IMR-90 (cell line): ENCODE measurements around the gene CLDN24. TPM values are rescaled to one million over a fixed set of nuclear protein-coding genes. Genes with fewer than 3 reads are reported as not detected.
A peak's percentile ranks its signal among the peaks of the same experiment; 100 is the strongest.

Experiments used
- ATAC-seq: fragments of 200-7000 bp; cut with Tn5 transposase; 2 replicates; pipeline ENCODE4 v1.9.1; 2020; ENCODE audit warnings: low read depth, mild to moderate bottlenecking, moderate library complexity
- BruUV-seq: library from RNA; stranded (reverse); fragments of 400-500 nt; replicated peaks from 2 replicates; lab custom pipeline; 2021; lab: Mats Ljungman, UMichigan
- CTCF ChIA-PET: fragments of 300-600 bp; formaldehyde crosslinking; extraction: SDS; loops from one replicate; lab custom pipeline; 2021; ENCODE audit warnings: antibody characterized with exemption; lab: Yijun Ruan, JAX
- POLR2A ChIA-PET: fragments of 300-600 bp; sonication (Branson Sonifier 250); formaldehyde crosslinking; loops from one replicate; lab custom pipeline; 2022; ENCODE audit warnings: antibody characterized with exemption; ENCODE audit not compliant: unreplicated experiment; lab: Charles Lee
- DNase-seq: peaks from one replicate; pipeline ENCODE4 v3.0.0; 2013
- H2AFZ ChIP-seq: replicated peaks from 2 replicates; pipeline ENCODE3; 2013; ENCODE audit warnings: low read length, mild to moderate bottlenecking; ENCODE audit not compliant: poor library complexity
- H2AK5ac ChIP-seq: 2 replicates; pipeline ENCODE4 v1.6.1; 2013; ENCODE audit warnings: low read depth, low read length, inconsistent platforms
- H2AK9ac ChIP-seq: replicated peaks from 2 replicates; pipeline ENCODE3; 2013; ENCODE audit warnings: mild to moderate bottlenecking, low read depth, low read length, moderate library complexity; ENCODE audit not compliant: poor library complexity
- H2BK120ac ChIP-seq: 2 replicates; pipeline ENCODE4 v1.6.1; 2013; ENCODE audit warnings: low read depth, low read length, inconsistent platforms
- H2BK15ac ChIP-seq: 3 replicates; pipeline ENCODE4 v1.6.1; 2013; ENCODE audit warnings: low read depth, low read length, inconsistent platforms
- H2BK20ac ChIP-seq: 2 replicates; pipeline ENCODE4 v1.6.1; 2013; ENCODE audit warnings: low read depth, mild to moderate bottlenecking, inconsistent platforms, low read length, moderate library complexity
- H2BK5ac ChIP-seq: 2 replicates; pipeline ENCODE4 v1.6.1; 2013; ENCODE audit warnings: mild to moderate bottlenecking, low read depth, low read length, inconsistent platforms; ENCODE audit not compliant: poor library complexity, severe bottlenecking
- H3K14ac ChIP-seq: replicated peaks from 2 replicates; pipeline ENCODE4 v1.6.1; 2013; ENCODE audit warnings: low read depth, low read length, inconsistent platforms
- H3K18ac ChIP-seq: 2 replicates; pipeline ENCODE4 v1.6.1; 2013; ENCODE audit warnings: low read depth, low read length, control low read depth
- H3K23ac ChIP-seq: 2 replicates; pipeline ENCODE4 v1.6.1; 2013; ENCODE audit warnings: low read depth, low read length, inconsistent platforms
- H3K27ac ChIP-seq: 2 replicates; pipeline ENCODE4 v1.5.1; 2013; ENCODE audit warnings: mild to moderate bottlenecking, control low read depth, low read length; ENCODE audit not compliant: insufficient read depth
- H3K27me3 ChIP-seq: 2 replicates; pipeline ENCODE4 v1.6.1; 2013; ENCODE audit warnings: low read length; ENCODE audit not compliant: control insufficient read depth, insufficient read depth
- H3K36me3 ChIP-seq: 2 replicates; pipeline ENCODE4 v1.6.1; 2013; ENCODE audit warnings: low read length, mixed read lengths; ENCODE audit not compliant: control insufficient read depth, insufficient read depth
- H3K4ac ChIP-seq: 2 replicates; pipeline ENCODE4 v1.6.1; 2013; ENCODE audit warnings: low read depth, low read length, inconsistent platforms
- H3K4me1 ChIP-seq: 2 replicates; pipeline ENCODE4 v1.6.1; 2013; ENCODE audit warnings: low read length, mixed read lengths; ENCODE audit not compliant: control insufficient read depth, insufficient read depth
- H3K4me2 ChIP-seq: 2 replicates; pipeline ENCODE4 v1.6.1; 2013; ENCODE audit warnings: low read depth, mild to moderate bottlenecking, control low read depth, low read length, moderate library complexity
- H3K4me3 ChIP-seq: 2 replicates; pipeline ENCODE4 v1.5.1; 2013; ENCODE audit warnings: low read depth, mild to moderate bottlenecking, control low read depth, low read length, moderate library complexity; ENCODE audit not compliant: insufficient read depth
- H3K56ac ChIP-seq: 2 replicates; pipeline ENCODE4 v1.6.1; 2013; ENCODE audit warnings: low read length, inconsistent platforms; ENCODE audit not compliant: insufficient read depth; ENCODE audit errors: extremely low read depth
- H3K79me1 ChIP-seq, 2 experiments: 2 replicates each; pipeline ENCODE4 v1.6.1; 2013; ENCODE audit warnings: low read length in 2 of 2, inconsistent platforms in 1 of 2, low read depth in 1 of 2
- H3K9ac ChIP-seq: 2 replicates; pipeline ENCODE4 v1.6.1; 2013; ENCODE audit warnings: low read depth, low read length, control low read depth
- H3K9me1 ChIP-seq: 2 replicates; pipeline ENCODE4 v1.6.1; 2013; ENCODE audit warnings: low read length, inconsistent platforms; ENCODE audit not compliant: insufficient read depth
- H3K9me3 ChIP-seq: 2 replicates; pipeline ENCODE4 v1.6.1; 2013; ENCODE audit warnings: low read length; ENCODE audit not compliant: control insufficient read depth, insufficient read depth
- H4K20me1 ChIP-seq: 2 replicates; pipeline ENCODE4 v1.6.1; 2013; ENCODE audit warnings: low read length, inconsistent platforms; ENCODE audit not compliant: insufficient read depth
- H4K5ac ChIP-seq: 2 replicates; pipeline ENCODE4 v1.6.1; 2013; ENCODE audit warnings: mild to moderate bottlenecking, low read depth, low read length, control low read depth
- H4K8ac ChIP-seq, 2 experiments: 2 replicates each; pipeline ENCODE4 v1.6.1; 2013; ENCODE audit warnings: low read depth in 2 of 2, low read length in 2 of 2, control low read depth in 1 of 2, inconsistent platforms in 1 of 2
- H4K91ac ChIP-seq: 2 replicates; pipeline ENCODE4 v1.6.1; 2013; ENCODE audit warnings: low read depth, low read length, inconsistent platforms; ENCODE audit not compliant: insufficient read depth
- BHLHE40 ChIP-seq: fragments of 150-350 bp; IDR thresholded peaks from 2 replicates; pipeline ENCODE4 v1.6.1; 2016; ENCODE audit warnings: mild to moderate bottlenecking, low read depth, low read length
- CHD1 ChIP-seq: IDR thresholded peaks from 2 replicates; pipeline ENCODE4 v1.6.1; 2012; ENCODE audit warnings: low read depth, low read length, improper control_type of control experiment
- CTCF ChIP-seq: conservative IDR thresholded peaks from 2 replicates; pipeline ENCODE4 v1.5.1; 2012; ENCODE audit warnings: mild to moderate bottlenecking, low read depth, low read length, improper control_type of control experiment
- FOS ChIP-seq: fragments of 150-350 bp; IDR thresholded peaks from 2 replicates; pipeline ENCODE4 v1.6.1; 2016; ENCODE audit warnings: low read depth, low read length
- MAFK ChIP-seq: IDR thresholded peaks from 2 replicates; pipeline ENCODE4 v1.6.1; 2012; ENCODE audit warnings: low read depth, low read length, improper control_type of control experiment
- MAZ ChIP-seq: IDR thresholded peaks from 2 replicates; pipeline ENCODE4 v1.6.1; 2012; ENCODE audit warnings: low read depth, mild to moderate bottlenecking, low read length, improper control_type of control experiment, moderate library complexity, borderline replicate concordance
- NFE2L2 ChIP-seq: fragments of 150-350 bp; IDR thresholded peaks from 2 replicates; pipeline ENCODE4 v1.6.1; 2016; ENCODE audit warnings: low read depth, mild to moderate bottlenecking, low read length
- POLR2A ChIP-seq: IDR thresholded peaks from 2 replicates; pipeline ENCODE4 v1.6.1; 2012; ENCODE audit warnings: mild to moderate bottlenecking, low read depth, low read length
- RAD21 ChIP-seq: IDR thresholded peaks from 2 replicates; pipeline ENCODE4 v1.6.1; 2012; ENCODE audit warnings: low read length, improper control_type of control experiment
- RCOR1 ChIP-seq: IDR thresholded peaks from 2 replicates; pipeline ENCODE4 v1.6.1; 2012; ENCODE audit warnings: mild to moderate bottlenecking, low read length, improper control_type of control experiment; ENCODE audit not compliant: insufficient replicate concordance
- RFX5 ChIP-seq: IDR thresholded peaks from 2 replicates; pipeline ENCODE4 v1.8.0; 2012; ENCODE audit warnings: low read depth, mild to moderate bottlenecking, low read length, moderate library complexity
- WGBS, 2 experiments: methylation state at CpG; one replicate each; pipeline versions ENCODE4 v1.1.5 to v1.1.7; 2013; ENCODE audit warnings: missing lambda C conversion rate in 2 of 2; ENCODE audit not compliant: insufficient read length in 1 of 2; ENCODE audit errors: extremely low coverage in 2 of 2; 5-methylcytosine and 5-hydroxymethylcytosine counted together
- dilution Hi-C: fragments of 300-500 bp; cut with HindIII; formaldehyde crosslinking; loops from one replicate; pipeline ENCODE4 v1.14.3; 2018; ENCODE audit warnings: low sequenced_read_pairs; ENCODE audit not compliant: unreplicated experiment
- in situ Hi-C: fragments of 300-500 bp; cut with MboI; formaldehyde crosslinking; loops from 3 replicates; pipeline ENCODE4 v1.14.3; 2019; ENCODE audit warnings: low sequenced_read_pairs, inconsistent platforms, mixed read lengths
- intact Hi-C: fragments of 100-400 bp; cut with micrococcal nuclease; formaldehyde crosslinking; loops from 2 replicates; pipeline ENCODE4 v1.10.0; 2022
- polyA plus RNA-seq, 3 experiments: library from polyadenylated mRNA; depleted of rRNA; stranded (reverse); fragments of >200 nt; gene quantifications; 2 replicates each; pipeline ENCODE4 v1.2.3, GENCODE V29; 2012; ENCODE audit warnings: low replicate concordance in 1 of 3
- total RNA-seq: library from RNA; depleted of rRNA; stranded (reverse); fragments of >200 nt; gene quantifications from 2 replicates; pipeline ENCODE4 v1.2.3, GENCODE V29; 2012

Gene CLDN24
- total and polyA plus RNA-seq, 2 of the 4 experiments (the other 2 are of a cell fraction) = not detected

GRCh38 chr4:183356173-183356830, 34.1 kb upstream of the CLDN24 start:
- Histone ChIP-seq H4K91ac (no peak overlapping the region), H3K9ac (no peak overlapping the region), H4K20me1 (no peaks in the 10 kb centered on the region), H3K79me1 (no peaks in the 10 kb centered on the region), H2BK120ac (no peak overlapping the region), H3K14ac (no peak overlapping the region), H3K4ac (no peak overlapping the region), H2BK20ac (no peak overlapping the region), H2BK15ac (no peak overlapping the region), H3K9me3 (no peaks in the 10 kb centered on the region), H3K4me2 (no peak overlapping the region), H3K23ac (no peak overlapping the region), H3K27me3 (no peaks in the 10 kb centered on the region), H3K9me1 (no peaks in the 10 kb centered on the region), H2AFZ (no peak overlapping the region), H4K8ac (no peak overlapping the region), H2BK5ac (no peak overlapping the region), H4K5ac (no peak overlapping the region), H2AK9ac (peak overlapping the region; percentile 5), H3K4me1 (peaks cover 6% of the 10 kb centered on the region), H3K56ac (no peak overlapping the region), H3K27ac (no peak overlapping the region), H3K18ac (no peak overlapping the region), H2AK5ac (peak overlapping the region; percentile 47), H3K4me3 (no peak overlapping the region), H3K36me3 (no peaks in the 10 kb centered on the region)
- ChIA-PET CTCF (no interaction called here), POLR2A (no interaction called here)
- in situ Hi-C loops = no loop called here
- ATAC-seq (no peak), DNase-seq (no peak)
- no TSS peak for BruUV-seq
- TF ChIP-seq RAD21 = no peak
- no peak for TF ChIP-seq FOS
- TF ChIP-seq CTCF = no peak
- no peak for TF ChIP-seq BHLHE40
- TF ChIP-seq RFX5 = no peak
- TF ChIP-seq NFE2L2 = no peak
- no peak for TF ChIP-seq MAFK
- no peak for TF ChIP-seq POLR2A
- no peak for TF ChIP-seq MAZ
- TF ChIP-seq RCOR1 = no peak
- TF ChIP-seq CHD1 = no peak
- dilution Hi-C loops = no loop called here
- WGBS, 2 experiments = 83 to 90% methylated on average over 1 to 16 of the region's 20 CpGs
- intact Hi-C loops = no loop called here
